ENCODE results near the gene PJA2. TPM values are rescaled to one million over a fixed set of nuclear protein-coding genes. Genes with fewer than 3 reads are reported as not detected.
A peak's percentile ranks its signal among the peaks of the same experiment; 100 is the strongest.
"Not testable (repeated sequence)": the region's sequence is repeated elsewhere in the genome, so short reads cannot be mapped to it uniquely, and the experiment has no call there.

Gene PJA2
- total and polyA plus RNA-seq, 2 donors from 2014 or later: 30.3 to 103 TPM

DNA sequence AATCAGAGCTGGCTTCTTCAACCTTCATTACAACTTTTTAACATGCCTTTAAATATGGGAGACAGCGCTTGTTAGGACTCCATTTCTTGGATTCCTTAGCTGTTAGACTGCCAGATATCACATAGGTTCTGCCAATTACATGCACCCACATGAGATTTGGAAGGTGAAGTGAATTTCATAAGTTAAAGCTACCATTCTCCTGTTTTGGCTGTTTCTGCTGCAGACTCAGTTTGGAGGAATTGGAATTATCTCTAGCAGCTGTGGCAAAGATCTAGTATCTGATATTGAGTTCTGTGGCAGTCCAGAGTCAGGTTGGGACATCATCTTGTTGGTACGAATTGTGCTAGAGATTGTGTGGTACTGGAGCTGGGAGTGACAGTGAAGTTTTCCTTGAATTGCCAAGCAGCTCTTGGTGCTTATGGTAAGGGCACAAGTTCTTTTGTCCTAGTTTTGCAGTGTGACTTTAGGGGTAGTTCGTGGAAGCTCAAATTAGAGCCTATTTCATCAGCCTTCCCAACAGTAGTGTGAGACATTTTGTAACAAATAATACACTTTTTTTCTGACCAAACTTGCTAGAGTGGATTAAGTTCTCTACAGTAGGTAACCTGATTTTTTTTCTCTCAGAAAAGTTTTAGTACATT lies 9.1 kb upstream of the PJA2 start:
- Histone ChIP-seq H3K9ac (ENCODE audit: low read length in 3 of 3) (no peak overlapping the region), H3K27me3 (ENCODE audit: control insufficient read depth, insufficient read depth, low read length) (no peaks in the 10 kb centered on the region), H3K36me3 (ENCODE audit: control insufficient read depth in 2 of 3, insufficient read depth in 3 of 3, low read length in 3 of 3) (no peaks in the 10 kb centered on the region), H3K9me3 (ENCODE audit: control insufficient read depth in 2 of 3, insufficient read depth in 1 of 3, low read length in 3 of 3) (peaks cover 0 to 5% (median 0%) of the 10 kb centered on the region in 3 donors), H3K4me3 (ENCODE audit: low read length in 3 of 3) (no peak overlapping the region), H3K4me1 (ENCODE audit: control insufficient read depth in 2 of 3, insufficient read depth in 2 of 3, low read depth in 1 of 3, low read length in 3 of 3) (no peaks in the 10 kb centered on the region), H3K27ac (ENCODE audit: low read depth in 2 of 2, low read length in 2 of 2) (no peak overlapping the region)
- FAIRE-seq (no peak), DNase-seq (no peak)
- intact Hi-C loops (cut with DNase I): no loop called here
- TF ChIP-seq, protein P1, sequence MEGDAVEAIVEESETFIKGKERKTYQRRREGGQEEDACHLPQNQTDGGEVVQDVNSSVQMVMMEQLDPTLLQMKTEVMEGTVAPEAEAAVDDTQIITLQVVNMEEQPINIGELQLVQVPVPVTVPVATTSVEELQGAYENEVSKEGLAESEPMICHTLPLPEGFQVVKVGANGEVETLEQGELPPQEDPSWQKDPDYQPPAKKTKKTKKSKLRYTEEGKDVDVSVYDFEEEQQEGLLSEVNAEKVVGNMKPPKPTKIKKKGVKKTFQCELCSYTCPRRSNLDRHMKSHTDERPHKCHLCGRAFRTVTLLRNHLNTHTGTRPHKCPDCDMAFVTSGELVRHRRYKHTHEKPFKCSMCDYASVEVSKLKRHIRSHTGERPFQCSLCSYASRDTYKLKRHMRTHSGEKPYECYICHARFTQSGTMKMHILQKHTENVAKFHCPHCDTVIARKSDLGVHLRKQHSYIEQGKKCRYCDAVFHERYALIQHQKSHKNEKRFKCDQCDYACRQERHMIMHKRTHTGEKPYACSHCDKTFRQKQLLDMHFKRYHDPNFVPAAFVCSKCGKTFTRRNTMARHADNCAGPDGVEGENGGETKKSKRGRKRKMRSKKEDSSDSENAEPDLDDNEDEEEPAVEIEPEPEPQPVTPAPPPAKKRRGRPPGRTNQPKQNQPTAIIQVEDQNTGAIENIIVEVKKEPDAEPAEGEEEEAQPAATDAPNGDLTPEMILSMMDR (IDR thresholded peaks at IDR 0.05; ENCODE audit: borderline replicate concordance, extremely low read depth, insufficient read depth): no peak

- Histone ChIP-seq H3K36me3 (ENCODE audit: control insufficient read depth in 2 of 3, insufficient read depth in 3 of 3, low read length in 3 of 3) (no peaks in the 10 kb centered on the region), H3K27ac (ENCODE audit: low read depth in 2 of 2, low read length in 2 of 2) (no peak overlapping the region), H3K9me3 (ENCODE audit: control insufficient read depth in 2 of 3, insufficient read depth in 1 of 3, low read length in 3 of 3) (peaks cover 0 to 5% (median 0%) of the 10 kb centered on the region in 3 donors), H3K4me1 (ENCODE audit: control insufficient read depth in 2 of 3, insufficient read depth in 2 of 3, low read depth in 1 of 3, low read length in 3 of 3) (peaks cover 0 to 7% (median 0%) of the 10 kb centered on the region in 3 donors), H3K27me3 (ENCODE audit: control insufficient read depth, insufficient read depth, low read length) (no peaks in the 10 kb centered on the region), H3K9ac (ENCODE audit: low read length in 3 of 3) (no peak overlapping the region), H3K4me3 (ENCODE audit: low read length in 3 of 3) (no peak overlapping the region)
- TF ChIP-seq, protein P1 (IDR thresholded peaks at IDR 0.05; ENCODE audit: borderline replicate concordance, extremely low read depth, insufficient read depth): no peak
- DNase-seq (no peak), FAIRE-seq (no peak)
- intact Hi-C loops (cut with DNase I): no loop called here
These were observed 7.1 kb upstream of the PJA2 start for GRCh38 chr5:109416882-109417281.

- H3K4me1 ChIP-seq (ENCODE audit: control insufficient read depth in 2 of 3, insufficient read depth in 2 of 3, low read depth in 1 of 3, low read length in 3 of 3); H3K36me3 ChIP-seq (ENCODE audit: control insufficient read depth in 2 of 3, insufficient read depth in 3 of 3, low read length in 3 of 3); intact Hi-C loops (cut with DNase I); FAIRE-seq; H3K9me3 ChIP-seq (ENCODE audit: control insufficient read depth in 2 of 3, insufficient read depth in 1 of 3, low read length in 3 of 3); H3K9ac ChIP-seq (ENCODE audit: low read length in 3 of 3); H3K27me3 ChIP-seq (ENCODE audit: control insufficient read depth, insufficient read depth, low read length); DNase-seq; H3K27ac ChIP-seq (ENCODE audit: low read depth in 2 of 2, low read length in 2 of 2); H3K4me3 ChIP-seq (ENCODE audit: low read length in 3 of 3): not testable (repeated sequence)
These were observed 4.2 kb upstream of the PJA2 start for GRCh38 chr5:109413921-109414461.

DNA sequence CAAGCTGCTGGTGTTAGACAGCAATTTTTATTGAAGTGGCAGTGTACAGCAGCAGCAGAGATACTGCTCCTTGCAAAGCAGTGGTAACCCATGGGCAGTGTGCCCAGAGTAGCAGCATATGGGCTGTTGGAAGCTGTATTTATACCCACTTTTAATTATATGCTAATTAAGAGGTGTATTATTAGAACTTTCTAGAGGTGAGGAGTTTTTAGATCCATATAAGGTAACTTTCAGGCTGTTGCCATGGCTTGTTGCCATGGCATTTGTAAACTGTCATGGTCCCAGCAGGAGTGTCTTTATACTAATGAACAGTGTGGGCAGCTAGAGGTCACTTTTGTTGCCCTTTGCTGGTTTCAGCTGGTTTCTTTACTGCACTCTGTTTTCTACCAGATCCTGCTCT lies 3.7 kb upstream of the PJA2 start:
- peaks cover 0 to 7% (median 4%) of the 10 kb centered on the region in 3 donors for H3K4me1 ChIP-seq (ENCODE audit: control insufficient read depth in 2 of 3, insufficient read depth in 2 of 3, low read depth in 1 of 3, low read length in 3 of 3)
- intact Hi-C loops (cut with DNase I): no loop called here
- H3K36me3 ChIP-seq (ENCODE audit: control insufficient read depth in 2 of 3, insufficient read depth in 3 of 3, low read length in 3 of 3): no peaks in the 10 kb centered on the region
- TF ChIP-seq, protein P1 (IDR thresholded peaks at IDR 0.05; ENCODE audit: borderline replicate concordance, extremely low read depth, insufficient read depth): no peak
- H3K4me3 ChIP-seq (ENCODE audit: low read length in 3 of 3): no peak overlapping the region
- H3K9ac ChIP-seq (ENCODE audit: low read length in 3 of 3): no peak overlapping the region
- DNase-seq (peak in 3 of 5 donors; percentile 34 to 55 (median 45)), FAIRE-seq (no peak)
- H3K27ac ChIP-seq (ENCODE audit: low read depth in 2 of 2, low read length in 2 of 2): peak overlapping the region; percentile 2 to 11
- peaks cover 0 to 5% (median 0%) of the 10 kb centered on the region in 3 donors for H3K9me3 ChIP-seq (ENCODE audit: control insufficient read depth in 2 of 3, insufficient read depth in 1 of 3, low read length in 3 of 3)
- no peaks in the 10 kb centered on the region for H3K27me3 ChIP-seq (ENCODE audit: control insufficient read depth, insufficient read depth, low read length)

Measured in kidney (tissue), 14 donors.